PC-3 (cell line): ENCODE data around the gene HTR3B.

Experiments
- CTCF ChIP-seq: fragments of 300-600 bp; sonication (generic); conservative IDR thresholded peaks from 2 replicates; pipeline ENCODE4 v1.5.1; 2017; ENCODE audit warnings: antibody characterized with exemption, low read depth, mild to moderate bottlenecking, low read length
- EZH2 ChIP-seq: fragments of 300-600 bp; sonication (generic); IDR thresholded peaks from one replicate; pipeline ENCODE4 v1.6.1; 2017; ENCODE audit warnings: antibody characterized with exemption, mild to moderate bottlenecking, low read length; ENCODE audit not compliant: unreplicated experiment
- EZH2phosphoT487 ChIP-seq: fragments of 300-600 bp; sonication (generic); IDR thresholded peaks from 2 replicates; pipeline ENCODE4 v1.6.1; 2018; ENCODE audit warnings: mild to moderate bottlenecking, antibody characterized with exemption, low read length, borderline replicate concordance

GRCh38 chr11:113895367-113896155, 9.0 kb upstream of the HTR3B start:
- TF ChIP-seq CTCF (no peak), EZH2 (no peak), EZH2phosphoT487 (no peak)
